H1 (cell line): ENCODE data around the gene PTPN2. TPM values are rescaled to one million over a fixed set of nuclear protein-coding genes. Genes with fewer than 3 reads are reported as not detected.

ENCODE experiments used
- CTCF ChIA-PET: fragments of 300-600 bp; sonication (Branson Sonifier 250); formaldehyde crosslinking; loops from one replicate; lab custom pipeline; 2021; ENCODE audit not compliant: partially characterized antibody; lab: Charles Lee
- POLR2A ChIA-PET: fragments of 300-600 bp; sonication (Branson Sonifier 250); formaldehyde crosslinking; loops from one replicate; lab custom pipeline; 2021; ENCODE audit warnings: inconsistent platforms; ENCODE audit not compliant: partially characterized antibody; lab: Charles Lee
- DNase-seq, 2 experiments: peaks; one replicate each; pipeline versions ENCODE4 v3.0.0 to v3.0.0-alpha.2; 2010 to 2022; ENCODE audit warnings: low spot score in 2 of 2, low read depth in 1 of 2, mixed read lengths in 1 of 2
- FAIRE-seq: peaks from 2 replicates; lab custom pipeline; 2011; peaks lifted over from hg19 to GRCh38; lab: Jason Lieb, UNC
- H2AFZ ChIP-seq: 2 replicates; pipeline ENCODE4 v1.8.1; 2012; ENCODE audit warnings: low read length, inconsistent platforms
- H2AK5ac ChIP-seq: 2 replicates; pipeline ENCODE4 v1.6.1; 2013; ENCODE audit warnings: low read depth, low read length
- H2BK120ac ChIP-seq: replicated peaks from 2 replicates; pipeline ENCODE3; 2013; ENCODE audit warnings: low read depth, low read length, inconsistent platforms
- H2BK12ac ChIP-seq: 2 replicates; pipeline ENCODE4 v1.6.1; 2013; ENCODE audit warnings: low read depth, low read length
- H2BK15ac ChIP-seq: 2 replicates; pipeline ENCODE4 v1.6.1; 2013; ENCODE audit warnings: low read length
- H2BK20ac ChIP-seq: 2 replicates; pipeline ENCODE4 v1.6.1; 2013; ENCODE audit warnings: low read length
- H2BK5ac ChIP-seq: 2 replicates; pipeline ENCODE4 v1.6.1; 2013; ENCODE audit warnings: low read depth, low read length
- H3K14ac ChIP-seq: 2 replicates; pipeline ENCODE4 v1.6.1; 2013; ENCODE audit warnings: inconsistent platforms; ENCODE audit not compliant: insufficient read length
- H3K18ac ChIP-seq: 2 replicates; pipeline ENCODE4 v1.6.1; 2013; ENCODE audit warnings: low read length; ENCODE audit errors: extremely low read depth
- H3K23ac ChIP-seq: 2 replicates; pipeline ENCODE4 v1.6.1; 2013; ENCODE audit warnings: inconsistent platforms; ENCODE audit not compliant: insufficient read length
- H3K23me2 ChIP-seq: 2 replicates; pipeline ENCODE4 v1.6.1; 2013; ENCODE audit warnings: low read depth, low read length
- H3K27ac ChIP-seq: 2 replicates; pipeline ENCODE4 v1.6.1; 2011; ENCODE audit warnings: low read depth, low read length, inconsistent platforms
- H3K27me3 ChIP-seq, 4 experiments: replicated peaks in 1 of 4; 1 replicate in 1 of 4; 2 replicates in 3 of 4; pipeline versions ENCODE4 v1.6.1 to v1.8.1; 2011 to 2013; ENCODE audit warnings: low read length in 3 of 4, mild to moderate bottlenecking in 3 of 4, inconsistent platforms in 2 of 4, mixed read lengths in 2 of 4, moderate library complexity in 1 of 4; ENCODE audit not compliant: control insufficient read depth in 3 of 4, insufficient read depth in 3 of 4; ENCODE audit errors: extremely low read depth in 1 of 4
- H3K36me3 ChIP-seq, 4 experiments: 2 replicates each; pipeline versions ENCODE4 v1.6.1 to v1.8.1; 2011 to 2013; ENCODE audit warnings: mild to moderate bottlenecking in 4 of 4, low read length in 3 of 4, moderate library complexity in 2 of 4, control low read depth in 1 of 4, inconsistent platforms in 1 of 4; ENCODE audit not compliant: insufficient read depth in 4 of 4, control insufficient read depth in 2 of 4
- H3K4ac ChIP-seq: replicated peaks from 2 replicates; pipeline ENCODE3; 2013; ENCODE audit warnings: low read length, low read depth, mixed read lengths, inconsistent platforms; ENCODE audit not compliant: insufficient read length
- H3K4me1 ChIP-seq, 4 experiments: replicated peaks in 1 of 4; 1 replicate in 1 of 4; 2 replicates in 3 of 4; pipeline versions ENCODE4 v1.6.1 to v1.8.1; 2011 to 2013; ENCODE audit warnings: low read length in 3 of 4, inconsistent platforms in 2 of 4, mixed read lengths in 1 of 4; ENCODE audit not compliant: insufficient read depth in 4 of 4, control insufficient read depth in 3 of 4
- H3K4me2 ChIP-seq, 2 experiments: 2 replicates each; pipeline versions ENCODE4 v1.6.1 to v1.8.1; 2011 to 2013; ENCODE audit warnings: low read depth in 2 of 2, low read length in 2 of 2, control low read depth in 1 of 2, inconsistent platforms in 1 of 2, mild to moderate bottlenecking in 1 of 2; ENCODE audit not compliant: insufficient read depth in 1 of 2
- H3K4me3 ChIP-seq, 4 experiments: fragments of 200-600, 300-600 bp in 1 of 4; sonication (generic), shearing (Covaris generic), sonication (Bioruptor Twin) in 1 of 4; 2 replicates each; pipeline versions ENCODE4 v1.5.1 to v1.8.1; 2011 to 2016; ENCODE audit warnings: low read length in 4 of 4, low read depth in 3 of 4, control low read depth in 2 of 4, inconsistent platforms in 2 of 4, mild to moderate bottlenecking in 2 of 4, mixed read lengths in 1 of 4, moderate library complexity in 1 of 4; ENCODE audit not compliant: insufficient read depth in 2 of 4; ENCODE audit errors: extremely low read depth in 1 of 4
- H3K56ac ChIP-seq: replicated peaks from 2 replicates; pipeline ENCODE3; 2013; ENCODE audit warnings: low read depth, mild to moderate bottlenecking, mixed read lengths, low read length, inconsistent platforms; ENCODE audit not compliant: insufficient read length
- H3K79me1 ChIP-seq: 2 replicates; pipeline ENCODE4 v1.6.1; 2013; ENCODE audit warnings: low read depth, low read length, control low read depth
- H3K79me2 ChIP-seq, 2 experiments: 2 replicates each; pipeline versions ENCODE4 v1.6.1 to v1.8.1; 2012 to 2013; ENCODE audit warnings: low read length in 2 of 2, mild to moderate bottlenecking in 2 of 2, inconsistent platforms in 1 of 2; ENCODE audit not compliant: insufficient read depth in 2 of 2, control insufficient read depth in 1 of 2
- H3K9ac ChIP-seq, 4 experiments: replicated peaks in 1 of 4; 1 replicate in 1 of 4; 2 replicates in 3 of 4; pipeline versions ENCODE4 v1.6.1 to v1.8.1; 2011 to 2013; ENCODE audit warnings: low read depth in 3 of 4, low read length in 3 of 4, control low read depth in 2 of 4, mild to moderate bottlenecking in 2 of 4, moderate library complexity in 2 of 4, inconsistent platforms in 1 of 4; ENCODE audit errors: extremely low read depth in 1 of 4
- H3K9me3 ChIP-seq, 2 experiments: 2 replicates each; pipeline versions ENCODE4 v1.6.1 to v1.8.1; 2012 to 2013; ENCODE audit warnings: mild to moderate bottlenecking in 2 of 2, moderate library complexity in 2 of 2, control low read depth in 1 of 2, inconsistent platforms in 1 of 2, low read depth in 1 of 2, low read length in 1 of 2, mixed read lengths in 1 of 2; ENCODE audit not compliant: insufficient read depth in 2 of 2
- H4K20me1 ChIP-seq, 2 experiments: replicated peaks in 1 of 2; 2 replicates each; pipeline versions ENCODE3 to v1.8.1; 2011 to 2013; ENCODE audit warnings: inconsistent platforms in 2 of 2, low read length in 2 of 2, mild to moderate bottlenecking in 1 of 2; ENCODE audit not compliant: insufficient read depth in 2 of 2, control insufficient read depth in 1 of 2
- H4K5ac ChIP-seq: 2 replicates; pipeline ENCODE4 v1.6.1; 2013; ENCODE audit warnings: low read length, low read depth, mixed read lengths, inconsistent platforms; ENCODE audit not compliant: insufficient read length
- H4K8ac ChIP-seq: 2 replicates; pipeline ENCODE4 v1.8.0; 2013; ENCODE audit warnings: mild to moderate bottlenecking, moderate library complexity, low read length, inconsistent platforms; ENCODE audit not compliant: insufficient read depth; ENCODE audit errors: extremely low read depth
- H4K91ac ChIP-seq: replicated peaks from 2 replicates; pipeline ENCODE3; 2013; ENCODE audit warnings: low read length, mixed read lengths, inconsistent platforms; ENCODE audit not compliant: insufficient read length
- CHD2 ChIP-seq: IDR thresholded peaks from 2 replicates; pipeline ENCODE4 v1.6.1; 2012; ENCODE audit warnings: low read length, improper control_type of control experiment
- KDM4A ChIP-seq: IDR thresholded peaks from one replicate; pipeline ENCODE4 v1.7.1; 2012; ENCODE audit warnings: low read depth, mild to moderate bottlenecking, moderate library complexity, low read length, inconsistent platforms; ENCODE audit not compliant: severe bottlenecking
- KDM5A ChIP-seq: fragments of 200-600 bp; IDR thresholded peaks from 2 replicates; pipeline ENCODE4 v1.7.1; 2012; ENCODE audit warnings: mild to moderate bottlenecking, low read length, inconsistent platforms, mixed read lengths
- MAFK ChIP-seq: IDR thresholded peaks from 2 replicates; pipeline ENCODE4 v1.6.1; 2012; ENCODE audit warnings: low read depth, mild to moderate bottlenecking, improper control_type of control experiment, low read length
- TAF1 ChIP-seq: IDR thresholded peaks from 2 replicates; pipeline ENCODE4 v1.6.1; 2011; ENCODE audit warnings: mild to moderate bottlenecking, low read depth, low read length
- YY1 ChIP-seq: IDR thresholded peaks from 2 replicates; pipeline ENCODE4 v1.6.1; 2011; ENCODE audit warnings: low read depth, mild to moderate bottlenecking, low read length
- WGBS, 2 experiments: shearing (Covaris generic) in 1 of 2; methylation state at CpG; one replicate each; pipeline versions ENCODE4 v1.1.6 to v1.1.7; 2013 to 2015; ENCODE audit warnings: low lambda C conversion rate in 2 of 2, mixed read lengths in 2 of 2, inconsistent platforms in 1 of 2, low coverage in 1 of 2, missing lambda C conversion rate in 1 of 2; ENCODE audit not compliant: insufficient replicate concordance in 2 of 2, insufficient coverage in 1 of 2, insufficient read length in 1 of 2; ENCODE audit errors: extremely low coverage in 1 of 2, missing lambda C conversion rate in 1 of 2; 5-methylcytosine and 5-hydroxymethylcytosine counted together
- polyA plus RNA-seq, 7 experiments: library from polyadenylated mRNA; depleted of rRNA in 3 of 7; stranded (reverse) in 5 of 7; unstranded in 2 of 7; fragments of >200 nt in 5 of 7; fragments of 200-250 nt in 2 of 7; gene quantifications; 1 replicate in 5 of 7; 2 replicates in 1 of 7; 4 replicates in 1 of 7; pipeline versions ENCODE4 v1.2.1 to v1.2.3, GENCODE V29; 2011 to 2013; ENCODE audit warnings: missing spikeins in 2 of 7, mixed read lengths in 2 of 7
- total RNA-seq: library from RNA; stranded (reverse); fragmentation: NEBNext Ultra II Directional; extraction: Animal tissue kit (Norgen Biotek cat#: 25700); gene quantifications from 2 replicates; pipeline ENCODE4 v1.2.1, GENCODE V29; 2021
- TF ChIP-seq, protein P1 (sequence below): IDR thresholded peaks from 2 replicates; pipeline ENCODE4 v1.6.1; 2012; ENCODE audit warnings: inconsistent platforms

Gene PTPN2
- total and polyA plus RNA-seq, 2 of the 8 experiments (the other 6 are each of a cell fraction or from before 2014, with no cell fraction given): 16.4 to 54.0 TPM

DNA sequence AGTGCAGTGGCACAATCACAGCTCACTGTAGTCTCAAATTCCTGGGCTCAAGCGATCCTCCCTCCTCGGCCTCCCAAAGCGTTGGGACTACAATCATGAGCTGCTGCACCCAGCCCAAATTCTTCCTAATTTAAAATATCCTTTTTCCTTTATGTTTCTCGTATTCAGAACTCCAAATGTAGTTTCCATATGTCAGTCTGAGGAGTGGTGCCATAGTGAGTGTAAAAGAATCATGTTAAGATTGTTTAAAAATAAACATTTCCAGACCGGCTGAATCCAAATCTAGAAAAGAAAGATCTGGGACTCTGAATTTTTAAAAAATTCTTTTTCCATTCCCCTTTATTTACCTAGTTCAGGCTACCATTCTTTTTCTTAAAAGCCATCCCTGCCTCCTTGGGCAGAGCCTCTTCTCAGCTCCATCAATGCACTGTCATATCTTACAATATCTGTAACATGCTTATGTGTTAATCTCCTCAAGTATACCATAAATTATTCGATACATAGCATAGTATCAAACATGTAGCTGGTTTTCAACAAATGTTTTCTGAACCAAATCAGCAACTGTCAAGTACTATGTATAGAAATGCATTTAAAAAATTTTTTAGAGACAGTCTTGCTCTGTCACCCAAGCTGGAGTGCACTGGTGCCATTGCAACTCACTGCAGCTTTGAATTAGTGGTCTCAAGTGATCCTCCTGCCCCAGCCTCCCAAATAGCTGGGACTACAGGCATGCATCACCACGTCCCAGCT, 31.3 kb downstream of the PTPN2 start:
- H2BK120ac ChIP-seq: no peak overlapping the region
- H2AFZ ChIP-seq: no peak overlapping the region
- H3K27me3 ChIP-seq: no peaks in the 10 kb centered on the region
- no peak overlapping the region for H3K9ac ChIP-seq
- H3K36me3 ChIP-seq: peaks cover 0 to 7% (median 2%) of the 10 kb centered on the region in 4 experiments; a peak in 5 of 8 replicates
- no peak overlapping the region for H3K27ac ChIP-seq
- no peak overlapping the region for H4K5ac ChIP-seq
- DNase-seq (no peak), FAIRE-seq (no peak)
- H3K18ac ChIP-seq: no peak overlapping the region
- H2BK20ac ChIP-seq: no peak overlapping the region
- no peak overlapping the region for H3K14ac ChIP-seq
- 92% methylated on average over 7 of the region's 7 CpGs; no CpG with 5 or more reads in 1 of the 2 experiments for WGBS, 2 experiments
- POLR2A ChIA-PET: interaction anchor here (0.7 to 1.4 kb wide), 2 partner anchors 9 to 33 kb away, joined by 3 to 6 read pairs; no protein-coding TSS in a partner anchor
- no peak overlapping the region for H4K91ac ChIP-seq
- H3K23ac ChIP-seq: no peak overlapping the region
- H3K79me2 ChIP-seq: peaks cover 0 to 56% of the 10 kb centered on the region in 2 experiments; a peak in 2 of 4 replicates
- no peak overlapping the region for H3K4ac ChIP-seq
- no peak overlapping the region for H2BK5ac ChIP-seq
- TF ChIP-seq KDM4A (no peak), YY1 (no peak), MAFK (no peak), TAF1 (no peak), KDM5A (no peak), CHD2 (no peak)
- TF ChIP-seq, protein P1, sequence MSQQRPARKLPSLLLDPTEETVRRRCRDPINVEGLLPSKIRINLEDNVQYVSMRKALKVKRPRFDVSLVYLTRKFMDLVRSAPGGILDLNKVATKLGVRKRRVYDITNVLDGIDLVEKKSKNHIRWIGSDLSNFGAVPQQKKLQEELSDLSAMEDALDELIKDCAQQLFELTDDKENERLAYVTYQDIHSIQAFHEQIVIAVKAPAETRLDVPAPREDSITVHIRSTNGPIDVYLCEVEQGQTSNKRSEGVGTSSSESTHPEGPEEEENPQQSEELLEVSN: no peak
- TF ChIP-seq, all 59 proteins: peak for 0
- Histone ChIP-seq H3K79me1 (peaks cover 2% of the 10 kb centered on the region), H3K4me3 (no peak overlapping the region), H3K23me2 (no peaks in the 10 kb centered on the region), H2BK12ac (no peak overlapping the region), H4K20me1 (peaks cover 0 to 3% of the 10 kb centered on the region in 2 experiments), H2AK5ac (no peak overlapping the region), H4K8ac (no peak overlapping the region), H3K56ac (no peak overlapping the region), H2BK15ac (no peak overlapping the region), H3K9me3 (no peaks in the 10 kb centered on the region), H3K4me1 (peaks cover 0 to 2% (median 0%) of the 10 kb centered on the region in 4 experiments; a peak in 1 of 7 replicates), H3K4me2 (no peak overlapping the region)
- CTCF ChIA-PET: interaction anchor here (0.5 to 1.9 kb wide), 8 partner anchors 8 to 313 kb away, joined by 3 to 6 read pairs (median 3); no protein-coding TSS in a partner anchor
